HG03135 (cell line): ENCODE measurements around the gene KDM7A.
"Not testable (repeated sequence)": the region's sequence is repeated elsewhere in the genome, so short reads cannot be mapped to it uniquely, and the experiment has no call there.

ENCODE experiments used
- ATAC-seq: cut with Tn5 transposase; IDR thresholded peaks from one replicate; pipeline ENCODE4 v1.9.1; 2021; ENCODE audit warnings: mild to moderate bottlenecking, moderate library complexity; ENCODE audit not compliant: unreplicated experiment

KDM7A gene

GRCh38 chr7:140176811-140177702 lies at the start of gene KDM7A:
Gene KDM7A (minus strand): TSS chr7:140176983. CDS start chr7:140176937, 46 bp downstream.
- ATAC-seq: peak; percentile 76

GRCh38 chr7:140225562-140226249 lies 48.9 kb upstream of the KDM7A start:
- no peak for ATAC-seq

- no peak for ATAC-seq
Measured at GRCh38 chr7:140223515-140224221, 46.9 kb upstream of the KDM7A start.

GRCh38 chr7:140222814-140223213 lies 46.0 kb upstream of the KDM7A start:
- no peak for ATAC-seq

GRCh38 chr7:140219672-140220524 lies 43.1 kb upstream of the KDM7A start:
- ATAC-seq: no peak

GRCh38 chr7:140218656-140219055 lies 41.9 kb upstream of the KDM7A start:
- ATAC-seq: no peak

GRCh38 chr7:140217750-140218501 lies 41.1 kb upstream of the KDM7A start:
- ATAC-seq: no peak

GRCh38 chr7:140215281-140215680 lies 38.5 kb upstream of the KDM7A start:
- no peak for ATAC-seq

GRCh38 chr7:140214075-140214684 lies 37.4 kb upstream of the KDM7A start:
- ATAC-seq: no peak

- no peak for ATAC-seq
Measured at GRCh38 chr7:140213684-140214074, 36.9 kb upstream of the KDM7A start.

- ATAC-seq: no peak
Measured at GRCh38 chr7:140212100-140212881, 35.5 kb upstream of the KDM7A start.

GRCh38 chr7:140211698-140212097 lies 34.9 kb upstream of the KDM7A start:
- no peak for ATAC-seq

GRCh38 chr7:140209866-140210609 lies 33.3 kb upstream of the KDM7A start:
- peak; percentile 92 for ATAC-seq

GRCh38 chr7:140206616-140207389 lies 30.0 kb upstream of the KDM7A start:
- no peak for ATAC-seq

GRCh38 chr7:140205600-140205999 lies 28.8 kb upstream of the KDM7A start:
- ATAC-seq: no peak

GRCh38 chr7:140203556-140203955 lies 26.8 kb upstream of the KDM7A start:
- ATAC-seq: no peak

- not testable (repeated sequence) for ATAC-seq
Measured at GRCh38 chr7:140202942-140203341, 26.2 kb upstream of the KDM7A start.
